WERI-Rb-1 (cell line): Measurements from ENCODE around the gene MAD1L1.

Experiments used
- DNase-seq: peaks from one replicate; pipeline ENCODE4 v3.0.0-alpha.2; 2020
- H3K27ac ChIP-seq: fragments of 250-450 bp; sonication (Bioruptor Pico); 2 replicates; pipeline ENCODE4 v1.5.1; 2020; ENCODE audit warnings: mild to moderate bottlenecking, moderate library complexity
- H3K27me3 ChIP-seq: fragments of 250-450 bp; sonication (Bioruptor Pico); 2 replicates; pipeline ENCODE4 v1.5.1; 2021; ENCODE audit warnings: mild to moderate bottlenecking, low read depth, moderate library complexity; ENCODE audit not compliant: insufficient read depth, severe bottlenecking
- H3K36me3 ChIP-seq: fragments of 250-450 bp; sonication (Bioruptor Pico); 2 replicates; pipeline ENCODE4 v1.5.1; 2020; ENCODE audit warnings: mild to moderate bottlenecking, moderate library complexity
- H3K4me3 ChIP-seq: 2 replicates; pipeline ENCODE4 v1.5.1; 2011; ENCODE audit warnings: low read depth, mild to moderate bottlenecking, control low read depth, low read length
- H3K9me3 ChIP-seq: fragments of 250-450 bp; sonication (Bioruptor Pico); 2 replicates; pipeline ENCODE4 v1.5.1; 2021; ENCODE audit warnings: mild to moderate bottlenecking, moderate library complexity; ENCODE audit not compliant: severe bottlenecking
- CTCF ChIP-seq: IDR thresholded peaks from 2 replicates; pipeline ENCODE4 v1.5.1; 2011; ENCODE audit warnings: low read depth, mild to moderate bottlenecking, control low read depth, inconsistent platforms, low read length

Gene MAD1L1

GRCh38 chr7:2140216-2141020, 92.3 kb downstream of the MAD1L1 start:
- no peak for DNase-seq
- no peak overlapping the region for H3K4me3 ChIP-seq
- no peaks in the 10 kb centered on the region for H3K9me3 ChIP-seq
- no peak for TF ChIP-seq CTCF
- peak overlapping the region; percentile 10; the same call in 1 of the 2 replicates for H3K27ac ChIP-seq
- H3K27me3 ChIP-seq = no peaks in the 10 kb centered on the region
- peaks cover 8% of the 10 kb centered on the region for H3K36me3 ChIP-seq

- no peak for DNase-seq
- Histone ChIP-seq H3K36me3 (peaks cover 3% of the 10 kb centered on the region), H3K27ac (peak overlapping the region; percentile 10; the same call in 1 of the 2 replicates), H3K9me3 (no peaks in the 10 kb centered on the region), H3K27me3 (no peaks in the 10 kb centered on the region), H3K4me3 (no peak overlapping the region)
- TF ChIP-seq CTCF = no peak
These were observed 93.6 kb downstream of the MAD1L1 start for GRCh38 chr7:2139004-2139699.

GRCh38 chr7:2138146-2138765, 94.5 kb downstream of the MAD1L1 start:
- TF ChIP-seq CTCF = no peak
- Histone ChIP-seq H3K36me3 (peaks cover 10% of the 10 kb centered on the region), H3K27ac (no peak overlapping the region), H3K4me3 (no peak overlapping the region), H3K9me3 (no peaks in the 10 kb centered on the region), H3K27me3 (no peaks in the 10 kb centered on the region)
- DNase-seq = no peak

GRCh38 chr7:2134740-2135139, 98.0 kb downstream of the MAD1L1 start:
- peaks cover 10% of the 10 kb centered on the region for H3K36me3 ChIP-seq
- no peak overlapping the region for H3K27ac ChIP-seq

GRCh38 chr7:2132243-2132642, 100.5 kb downstream of the MAD1L1 start:
- no peak overlapping the region for H3K4me3 ChIP-seq
- no peaks in the 10 kb centered on the region for H3K27me3 ChIP-seq
- H3K27ac ChIP-seq = no peak overlapping the region
- no peaks in the 10 kb centered on the region for H3K9me3 ChIP-seq
- no peak for DNase-seq
- TF ChIP-seq CTCF = no peak
- peaks cover 10% of the 10 kb centered on the region for H3K36me3 ChIP-seq

More at GRCh38 chr7:2134740-2135139, 98.0 kb downstream of the MAD1L1 start:
- Histone ChIP-seq H3K9me3 (no peaks in the 10 kb centered on the region), H3K27me3 (no peaks in the 10 kb centered on the region), H3K4me3 (no peak overlapping the region)
- no peak for DNase-seq
- TF ChIP-seq CTCF = no peak
